Neural cell (in vitro differentiated cells): Measurements from ENCODE around the gene OR10V1. TPM values are rescaled to one million over a fixed set of nuclear protein-coding genes. Genes with fewer than 3 reads are reported as not detected.

ENCODE experiments used
- H2AFZ ChIP-seq: fragments of 200-600, 300-800 bp; sonication (generic), shearing (Covaris generic); 2 replicates; pipeline ENCODE4 v1.6.0; 2014; ENCODE audit warnings: low read depth, mild to moderate bottlenecking, antibody characterized with exemption, low read length, moderate library complexity
- H3F3A ChIP-seq: fragments of 200-600 bp; shearing (Covaris generic); 2 replicates; pipeline ENCODE4 v1.6.1; 2016; ENCODE audit warnings: mild to moderate bottlenecking, moderate library complexity, mixed read lengths, antibody characterized with exemption, low read length; ENCODE audit not compliant: insufficient read depth, poor library complexity, severe bottlenecking
- H3K27ac ChIP-seq: fragments of 200-600, 300-800 bp; sonication (generic), shearing (Covaris generic); 2 replicates; pipeline ENCODE4 v1.5.1; 2014; ENCODE audit warnings: mild to moderate bottlenecking, low read length, moderate library complexity
- H3K27me3 ChIP-seq: fragments of 300-800, 200-600 bp; sonication (generic), shearing (Covaris generic); 2 replicates; pipeline ENCODE4 v1.6.0; 2014; ENCODE audit warnings: mild to moderate bottlenecking, low read depth, low read length, moderate library complexity; ENCODE audit not compliant: insufficient read depth
- H3K36me3 ChIP-seq: fragments of 300-800, 200-600 bp; sonication (generic), shearing (Covaris generic); 2 replicates; pipeline ENCODE4 v1.5.1; 2014; ENCODE audit warnings: mild to moderate bottlenecking, antibody characterized with exemption, low read length, moderate library complexity; ENCODE audit not compliant: insufficient read depth
- H3K4me2 ChIP-seq: fragments of 300-800, 200-600 bp; sonication (generic), shearing (Covaris generic); 2 replicates; pipeline ENCODE4 v1.6.0; 2014; ENCODE audit warnings: mild to moderate bottlenecking, low read length
- H3K4me3 ChIP-seq: fragments of 300-800, 200-600 bp; sonication (generic), shearing (Covaris generic); 2 replicates; pipeline ENCODE4 v1.5.1; 2014; ENCODE audit warnings: mild to moderate bottlenecking, low read length, moderate library complexity
- H3K79me2 ChIP-seq: fragments of 200-600 bp; shearing (Covaris generic); replicated peaks from 2 replicates; pipeline ENCODE4 v1.6.0; 2014; ENCODE audit warnings: mild to moderate bottlenecking, low read length, moderate library complexity; ENCODE audit not compliant: insufficient read depth
- H3K9ac ChIP-seq: fragments of 300-800, 200-600 bp; sonication (generic), shearing (Covaris generic); 2 replicates; pipeline ENCODE4 v1.6.1; 2016; ENCODE audit warnings: mild to moderate bottlenecking, low read length, mixed read lengths
- H3K9me2 ChIP-seq: fragments of 200-600 bp; shearing (Covaris generic); 2 replicates; pipeline ENCODE4 v1.6.1; 2016; ENCODE audit warnings: mild to moderate bottlenecking, low read length, mixed read lengths; ENCODE audit not compliant: insufficient read depth
- H3K9me3 ChIP-seq: fragments of 200-600, 300-800 bp; sonication (generic), shearing (Covaris generic); 2 replicates; pipeline ENCODE4 v1.6.1; 2016; ENCODE audit warnings: mild to moderate bottlenecking, mixed run types, low read length, moderate library complexity, mixed read lengths
- H4K20me1 ChIP-seq: fragments of 200-600 bp; shearing (Covaris generic); 2 replicates; pipeline ENCODE4 v1.6.1; 2016; ENCODE audit warnings: mild to moderate bottlenecking, mixed run types; ENCODE audit not compliant: insufficient read depth
- MXI1 ChIP-seq: fragments of 450-650 bp; conservative IDR thresholded peaks from 2 replicates; pipeline ENCODE4 v1.6.1; 2014; ENCODE audit warnings: antibody characterized with exemption, mild to moderate bottlenecking; ENCODE audit not compliant: poor library complexity, severe bottlenecking
- RAD21 ChIP-seq: fragments of 450-650 bp; conservative IDR thresholded peaks from 2 replicates; pipeline ENCODE4 v1.6.1; 2014; ENCODE audit warnings: antibody characterized with exemption, mild to moderate bottlenecking, moderate library complexity
- REST ChIP-seq: IDR thresholded peaks from 2 replicates; pipeline ENCODE4 v1.6.1; 2012; ENCODE audit warnings: borderline replicate concordance
- polyA plus RNA-seq: library from polyadenylated mRNA; depleted of rRNA; stranded (reverse); fragments of >200 nt; gene quantifications from 2 replicates; pipeline ENCODE4 v1.2.3, GENCODE V29; 2014

The OR10V1 gene
- polyA plus RNA-seq, 1 donor from 2014 or later: not detected

DNA sequence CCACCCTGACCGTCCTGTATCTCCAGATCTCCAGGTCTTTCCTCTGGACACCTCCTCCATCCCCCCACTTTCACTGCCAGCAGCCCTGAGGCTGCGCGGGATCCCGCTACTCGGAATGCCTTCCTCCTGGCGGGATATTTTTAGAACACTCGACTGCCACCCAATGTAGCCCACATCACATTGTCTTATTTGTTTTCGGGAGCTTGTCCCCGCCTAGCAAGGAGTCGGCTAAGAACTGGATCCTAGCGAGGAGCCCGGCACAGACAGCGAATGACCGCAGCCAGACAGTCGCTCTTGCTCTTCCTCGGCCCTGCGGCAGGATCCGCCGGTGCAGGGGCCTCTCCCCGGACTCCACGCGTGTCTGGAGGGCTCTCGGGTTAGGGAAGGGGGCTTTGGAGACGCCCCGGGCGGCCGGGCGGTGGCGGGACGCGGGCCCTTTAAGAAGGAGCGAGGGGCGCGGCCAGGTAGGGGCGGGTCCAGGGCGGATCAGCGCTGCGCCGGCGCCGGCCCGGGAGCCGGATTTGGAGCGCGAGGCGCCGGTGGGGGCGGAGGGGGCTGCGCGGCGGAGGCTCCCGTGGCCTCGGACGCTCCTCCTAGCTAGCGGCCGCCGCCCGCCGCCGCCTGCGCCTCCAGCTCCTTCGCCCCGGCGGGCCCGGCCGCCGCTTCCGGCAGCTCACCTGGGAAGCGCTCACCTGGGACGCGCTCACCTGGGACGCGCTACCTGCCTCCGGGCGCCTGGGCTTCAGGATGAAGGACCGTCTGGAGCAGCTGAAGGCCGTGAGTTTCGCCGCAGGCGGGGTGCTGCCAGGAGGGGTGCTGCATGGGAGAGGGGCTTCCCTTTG lies 41.4 kb upstream of the OR10V1 start, which contains the start of gene STX3:
TSS of gene STX3 (plus strand) at position 518 of the 842 bp plus-strand sequence. CDS start at position 748, 230 bp downstream.
- Histone ChIP-seq H3K27me3 (peaks cover 10% of the 10 kb centered on the region), H4K20me1 (no peaks in the 10 kb centered on the region), H3K4me2 (peak within 1 kb of the TSS; percentile 85), H3K9ac (peak within 1 kb of the TSS; percentile 68), H3F3A (no peaks in the 10 kb centered on the region), H3K4me3 (peak within 1 kb of the TSS; percentile 96), H3K27ac (no peak within 1 kb of the TSS), H3K9me2 (no peaks in the 10 kb centered on the region), H3K36me3 (no peaks in the 10 kb centered on the region), H3K79me2 (no peaks in the 10 kb centered on the region), H2AFZ (peak within 1 kb of the TSS; percentile 79), H3K9me3 (no peaks in the 10 kb centered on the region)
- peak; percentile 45 for TF ChIP-seq MXI1
- no peak for TF ChIP-seq REST

DNA sequence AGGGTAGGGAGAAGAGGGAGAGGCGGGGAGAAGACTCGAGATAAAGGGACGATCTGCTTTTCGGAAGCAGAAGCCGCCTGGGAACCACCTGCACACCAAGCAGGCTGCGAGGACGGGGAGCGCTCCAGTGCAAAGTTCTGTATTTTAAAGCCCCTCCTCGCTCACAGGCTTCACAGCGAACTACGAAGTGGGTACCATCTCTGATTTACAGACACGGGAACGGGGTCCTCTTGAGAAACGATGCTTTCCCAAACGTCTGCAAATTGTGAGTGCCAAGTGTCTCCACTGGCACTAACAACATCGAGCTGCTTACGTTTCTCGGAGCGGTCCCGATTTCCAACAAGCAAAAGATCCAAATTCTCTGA lies 40.8 kb upstream of the OR10V1 start:
- Histone ChIP-seq H2AFZ (peak overlapping the region; percentile 79), H3K36me3 (no peaks in the 10 kb centered on the region), H3K4me2 (peak overlapping the region; percentile 85), H3K27me3 (peaks cover 10% of the 10 kb centered on the region), H3F3A (no peaks in the 10 kb centered on the region), H3K4me3 (peak overlapping the region; percentile 96), H3K9me3 (no peaks in the 10 kb centered on the region), H3K9me2 (no peaks in the 10 kb centered on the region), H3K27ac (no peak overlapping the region), H4K20me1 (no peaks in the 10 kb centered on the region), H3K9ac (peak overlapping the region; percentile 68), H3K79me2 (no peaks in the 10 kb centered on the region)
- TF ChIP-seq MXI1 (no peak), RAD21 (no peak), REST (no peak)
